Fibroblast of the aortic adventitia (primary cell): ENCODE results near the gene SCYL2. TPM values are rescaled to one million over a fixed set of nuclear protein-coding genes. Genes with fewer than 3 reads are reported as not detected.

Source experiments
- DNase-seq: peaks from one replicate; pipeline ENCODE4 v3.0.0-alpha.2; 2010; ENCODE audit warnings: low read depth
- H3K4me3 ChIP-seq: 2 replicates; pipeline ENCODE4 v1.5.1; 2011; ENCODE audit warnings: low read depth, mild to moderate bottlenecking, control low read depth, low read length, moderate library complexity
- total RNA-seq: library from RNA; depleted of rRNA; stranded (reverse); fragments of >200 nt; gene quantifications from 2 replicates; pipeline ENCODE4 v1.2.3, GENCODE V29; 2012; ENCODE audit warnings: low replicate concordance
- TF ChIP-seq, protein P1 (sequence below): IDR thresholded peaks from 2 replicates; pipeline ENCODE4 v1.5.1; 2011; ENCODE audit warnings: mild to moderate bottlenecking, low read length, control low read depth, inconsistent platforms; ENCODE audit not compliant: insufficient read depth

The SCYL2 gene
- total RNA-seq, 1 donor: 49.4 TPM

DNA sequence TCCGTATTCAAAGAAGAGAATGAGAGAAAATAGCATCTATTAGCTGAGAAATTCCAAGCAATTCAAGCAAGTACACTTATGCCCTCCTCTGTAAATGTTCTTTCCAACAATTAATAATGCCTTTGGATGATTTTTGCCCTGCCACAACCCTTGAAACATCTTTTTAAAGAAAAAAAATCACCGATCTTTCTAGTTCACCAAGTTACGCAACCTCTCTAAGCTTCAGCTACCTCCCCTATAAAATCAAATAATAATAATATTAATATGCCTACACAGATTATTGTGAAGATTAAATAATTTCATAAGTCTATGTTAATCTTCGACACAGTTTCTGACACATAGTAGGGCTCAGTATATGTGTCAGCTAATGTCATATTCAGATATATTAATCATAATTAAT lies 19.2 kb upstream of the SCYL2 start:
- TF ChIP-seq, protein P1, sequence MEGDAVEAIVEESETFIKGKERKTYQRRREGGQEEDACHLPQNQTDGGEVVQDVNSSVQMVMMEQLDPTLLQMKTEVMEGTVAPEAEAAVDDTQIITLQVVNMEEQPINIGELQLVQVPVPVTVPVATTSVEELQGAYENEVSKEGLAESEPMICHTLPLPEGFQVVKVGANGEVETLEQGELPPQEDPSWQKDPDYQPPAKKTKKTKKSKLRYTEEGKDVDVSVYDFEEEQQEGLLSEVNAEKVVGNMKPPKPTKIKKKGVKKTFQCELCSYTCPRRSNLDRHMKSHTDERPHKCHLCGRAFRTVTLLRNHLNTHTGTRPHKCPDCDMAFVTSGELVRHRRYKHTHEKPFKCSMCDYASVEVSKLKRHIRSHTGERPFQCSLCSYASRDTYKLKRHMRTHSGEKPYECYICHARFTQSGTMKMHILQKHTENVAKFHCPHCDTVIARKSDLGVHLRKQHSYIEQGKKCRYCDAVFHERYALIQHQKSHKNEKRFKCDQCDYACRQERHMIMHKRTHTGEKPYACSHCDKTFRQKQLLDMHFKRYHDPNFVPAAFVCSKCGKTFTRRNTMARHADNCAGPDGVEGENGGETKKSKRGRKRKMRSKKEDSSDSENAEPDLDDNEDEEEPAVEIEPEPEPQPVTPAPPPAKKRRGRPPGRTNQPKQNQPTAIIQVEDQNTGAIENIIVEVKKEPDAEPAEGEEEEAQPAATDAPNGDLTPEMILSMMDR: no peak
- no peak for DNase-seq
- H3K4me3 ChIP-seq: no peak overlapping the region

DNA sequence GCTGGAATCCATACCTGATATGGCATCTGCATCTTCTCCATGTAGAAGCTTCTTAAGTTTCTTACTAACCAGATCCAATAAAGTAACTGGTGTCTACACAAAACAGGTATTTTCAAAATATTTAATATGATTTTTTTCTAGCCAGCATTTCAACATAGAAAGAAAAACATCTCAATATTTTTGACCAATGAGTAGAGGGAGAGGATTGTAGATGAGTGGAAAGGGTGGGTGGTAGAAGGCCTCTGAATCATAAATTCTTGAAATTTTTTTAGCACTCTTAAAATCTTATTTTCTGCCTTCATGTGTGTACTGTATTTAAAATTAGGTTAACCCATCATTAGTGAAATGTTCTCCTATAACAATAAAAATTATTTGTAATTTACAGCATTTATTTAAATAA lies 18.1 kb upstream of the SCYL2 start:
- peak; percentile 20 for DNase-seq
- no peak overlapping the region for H3K4me3 ChIP-seq
- TF ChIP-seq, protein P1: no peak

DNA sequence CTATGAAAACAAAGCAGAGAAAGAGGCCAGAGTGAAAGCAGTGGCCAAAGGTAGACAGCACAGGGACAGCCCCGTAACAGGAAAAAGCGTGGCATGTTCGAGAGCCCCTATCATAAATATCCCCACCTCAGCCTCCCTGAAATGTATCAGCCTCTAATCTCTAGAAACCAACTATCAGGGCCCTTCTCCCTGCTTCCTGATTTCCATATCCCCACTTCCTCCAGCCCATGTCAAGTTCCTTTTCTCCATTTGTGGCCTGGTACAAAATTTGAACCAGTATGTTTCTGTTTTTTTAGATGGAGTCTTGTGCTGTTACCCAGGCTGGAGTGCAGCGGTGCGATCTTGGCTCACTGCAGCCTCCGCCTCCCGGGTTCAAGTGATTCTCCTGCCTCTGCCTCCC lies 17.0 kb upstream of the SCYL2 start:
- no peak for DNase-seq
- no peak overlapping the region for H3K4me3 ChIP-seq
- TF ChIP-seq, protein P1: no peak

DNA sequence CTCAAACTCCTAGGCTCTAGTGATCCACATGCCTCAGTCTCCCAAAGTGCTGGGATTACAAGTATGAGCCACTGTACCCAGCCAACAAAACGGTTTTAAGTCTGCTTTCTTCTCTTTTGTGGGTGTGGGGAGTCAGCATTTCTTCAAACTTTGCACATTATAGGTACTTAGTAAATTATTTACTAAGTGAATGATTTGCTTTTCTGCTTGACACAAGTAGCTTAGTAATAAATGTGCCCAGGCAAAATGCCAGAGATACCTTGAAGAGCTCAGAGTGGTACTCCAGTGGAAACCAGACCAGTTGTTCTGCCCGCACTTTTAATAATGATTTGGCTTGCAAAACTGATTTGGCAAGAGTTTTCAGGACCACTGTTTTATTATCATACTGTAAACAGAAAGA lies 15.1 kb upstream of the SCYL2 start:
- no peak for DNase-seq
- TF ChIP-seq, protein P1: no peak

DNA sequence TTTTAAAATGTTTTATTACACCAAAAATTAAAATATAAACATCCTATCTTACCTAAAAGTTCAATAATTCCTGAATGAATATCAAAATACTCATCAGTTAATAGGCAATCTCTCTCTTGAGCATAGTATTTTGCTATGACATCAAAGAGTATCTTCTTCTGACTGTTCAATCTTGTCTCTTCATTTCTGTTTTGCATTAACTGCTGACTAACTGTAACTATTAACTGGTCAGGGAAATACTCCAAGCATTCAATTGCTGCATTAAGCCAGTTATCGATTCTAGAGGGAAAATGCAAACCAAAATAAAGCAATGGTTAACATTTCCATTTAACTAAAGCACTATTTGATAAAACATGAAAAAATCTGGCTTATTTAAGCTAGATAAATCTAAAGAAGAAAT lies 13.5 kb upstream of the SCYL2 start:
- TF ChIP-seq, protein P1: no peak
- no peak for DNase-seq
- no peak overlapping the region for H3K4me3 ChIP-seq

More for the DNA sequence above, 15.1 kb upstream of the SCYL2 start:
- no peak overlapping the region for H3K4me3 ChIP-seq

DNA sequence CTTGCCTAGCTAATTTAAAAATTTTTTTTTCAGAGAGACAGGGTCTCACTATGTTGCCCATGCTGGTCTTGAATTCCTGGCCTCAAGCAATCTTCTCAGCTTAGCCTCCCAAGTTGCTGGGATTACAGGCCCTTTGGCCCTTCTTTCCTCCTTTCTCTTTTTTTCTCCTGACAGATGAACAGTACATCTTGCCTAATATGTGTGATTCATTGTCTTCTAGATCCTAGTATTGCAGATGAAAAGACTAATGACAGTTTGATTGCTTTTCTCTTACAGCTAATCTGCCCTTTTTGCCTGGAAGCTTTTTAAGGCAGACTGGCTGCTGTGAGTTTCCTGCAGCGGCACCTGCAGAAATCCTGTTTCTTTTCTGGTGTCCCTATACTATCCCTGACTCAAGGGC lies 12.1 kb upstream of the SCYL2 start:
- TF ChIP-seq, protein P1: no peak
- DNase-seq: no peak
- no peak overlapping the region for H3K4me3 ChIP-seq

DNA sequence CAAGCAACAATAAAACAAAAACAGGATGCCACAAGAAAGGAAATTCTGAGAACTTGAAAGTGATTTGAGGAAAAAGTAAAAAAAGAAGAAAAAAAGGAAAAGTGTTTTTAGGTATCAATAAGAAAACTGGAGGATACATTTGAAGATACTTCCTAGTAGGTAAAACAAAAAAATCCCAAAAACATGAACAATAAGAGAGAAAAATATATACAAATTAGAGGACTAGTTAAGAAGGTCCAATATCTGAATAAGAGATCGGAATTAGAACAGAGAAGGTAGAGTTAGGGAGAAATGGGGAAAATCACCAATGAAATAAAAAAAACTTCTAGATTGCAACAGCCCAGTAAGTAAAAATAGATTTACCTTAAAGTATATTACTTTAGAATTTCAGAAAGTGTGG lies 8.8 kb upstream of the SCYL2 start:
- no peak for DNase-seq
- TF ChIP-seq, protein P1: no peak
- H3K4me3 ChIP-seq: no peak overlapping the region
